Left ventricle myocardium superior (tissue), 1 donor: ENCODE measurements around the gene ZNF284. TPM values are rescaled to one million over a fixed set of nuclear protein-coding genes. Genes with fewer than 3 reads are reported as not detected.

Experiments used
- ATAC-seq: fragments of 200-7000 bp; cut with Tn5 transposase; one replicate; pipeline ENCODE4 v1.9.1; 2020; ENCODE audit warnings: mild to moderate bottlenecking, moderate library complexity
- DNase-seq: peaks from one replicate; pipeline ENCODE4 v3.0.0-alpha.2; 2020
- intact Hi-C: fragments of 100-400 bp; cut with micrococcal nuclease; formaldehyde crosslinking; loops from one replicate; pipeline ENCODE4 v1.11.0; 2022
- long read RNA-seq: library from polyadenylated mRNA; unstranded; transcript quantifications from one replicate; pipeline ENCODE4 v2.0.0, GENCODE V29; 2021
- total RNA-seq: library from RNA; stranded (reverse); fragmentation: NEBNext Ultra II Directional; extraction: Animal tissue kit (Norgen Biotek cat#: 25700); gene quantifications from one replicate; pipeline ENCODE4 v1.2.1, GENCODE V29; 2021
- donor health status: DM: no; HTN: yes; CAD: no; lungs with severe emphysema.

The ZNF284 gene
- 1.8 TPM for total RNA-seq
- long read RNA-seq, full-length matches to known transcripts: 4 of 5 reads
- long read RNA-seq, partial matches to known transcripts: 0 of 5 reads
- long read RNA-seq, other reads (novel, unspliced or antisense): 1 of 5 reads

DNA sequence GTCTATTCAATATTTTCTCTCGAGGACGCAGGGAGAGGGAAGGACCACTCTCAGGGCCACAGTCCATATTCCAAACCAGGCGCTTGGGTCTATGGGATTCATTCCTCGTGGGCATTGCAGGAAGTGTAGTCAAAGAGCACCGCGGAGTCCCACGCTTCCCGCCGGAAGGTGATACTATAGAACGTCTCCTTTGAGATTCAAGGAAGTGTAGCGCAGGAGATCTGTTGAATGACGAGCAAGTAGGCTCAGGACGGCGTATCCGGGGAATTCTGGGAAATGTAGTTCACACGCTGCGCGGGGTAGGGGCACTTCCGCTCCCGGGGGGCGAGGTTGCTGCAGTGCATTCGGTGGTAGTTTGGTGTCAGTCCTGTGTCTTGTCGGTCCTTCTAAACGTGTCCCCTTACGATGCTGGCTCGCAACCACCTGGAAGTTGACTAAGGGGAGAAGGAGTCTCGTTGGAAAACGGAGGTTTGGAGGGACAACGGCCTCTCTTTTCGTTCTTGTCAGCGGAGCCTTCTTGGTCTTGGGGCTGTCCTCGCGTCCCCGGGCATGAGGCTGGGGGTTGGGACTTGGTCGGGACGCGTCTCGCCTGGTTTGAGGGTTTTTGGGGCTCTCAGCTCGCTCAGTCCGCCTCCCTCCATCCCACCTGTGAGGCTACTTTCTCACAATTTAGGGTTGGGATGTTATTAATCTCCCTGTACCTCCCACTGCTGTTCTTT lies at the start of gene ZNF284:
TSS of gene ZNF284 (plus strand) at position 336 of the 719 bp plus-strand sequence. CDS start 4,231 bp downstream, outside the sequence.
- ATAC-seq (peak; percentile 100), DNase-seq (peak; percentile 85)
- intact Hi-C loops: no loop called here

DNA sequence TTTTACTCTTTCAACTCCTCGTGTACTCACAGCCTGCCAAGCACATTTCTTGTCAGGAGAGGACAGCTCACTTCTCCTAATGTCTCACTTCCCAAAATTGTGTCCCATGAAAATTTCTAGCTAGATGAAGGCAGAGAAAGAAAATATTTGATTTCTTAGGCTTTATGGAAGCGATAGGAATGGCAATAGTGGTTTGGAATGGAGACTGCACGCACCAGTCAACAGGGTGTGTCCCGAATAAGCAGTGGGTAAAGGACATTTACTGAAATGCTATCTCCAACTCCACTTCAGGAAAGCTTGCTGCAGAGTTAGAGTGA lies 47.1 kb upstream of the ZNF284 start:
- DNase-seq: no peak
- ATAC-seq: no peak
- intact Hi-C loops: no loop called here

DNA sequence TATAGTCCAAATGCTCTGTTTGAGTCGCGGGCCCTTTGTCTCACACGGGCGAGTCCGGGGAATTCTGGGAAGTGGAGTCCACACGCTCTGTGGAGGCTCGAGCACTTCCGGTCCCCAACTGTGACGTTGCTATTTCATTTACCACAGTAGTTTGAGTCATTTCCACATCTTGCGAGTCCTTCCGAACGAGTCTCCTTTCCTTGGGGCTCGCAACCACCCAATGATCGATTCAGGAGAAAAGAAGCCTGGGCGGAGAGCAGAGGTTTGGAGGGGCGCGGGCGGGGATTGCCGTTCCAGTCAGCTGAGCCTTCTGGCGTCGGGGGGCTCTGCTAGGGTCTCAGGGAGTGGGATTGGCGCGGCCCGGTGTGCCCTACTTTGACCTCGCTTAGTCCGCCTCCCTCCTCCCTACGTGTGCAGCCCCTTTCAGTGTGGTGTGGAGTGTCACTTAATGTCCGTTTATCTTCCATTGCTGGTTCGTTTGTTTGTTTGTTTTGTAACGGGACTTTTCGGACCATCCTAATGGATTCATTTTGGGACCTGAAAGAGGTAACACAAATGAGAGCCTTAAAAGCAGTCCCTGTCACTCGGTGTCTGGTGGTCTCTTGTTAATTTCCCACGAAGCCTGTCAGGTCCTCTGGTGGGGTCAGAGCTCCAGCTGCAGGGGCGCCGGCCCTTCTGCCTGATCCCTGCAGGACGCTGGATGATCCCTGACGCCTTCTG lies 46.6 kb upstream of the ZNF284 start, which contains the start of gene ZNF222:
TSS of gene ZNF222 (plus strand) at position 163 of the 720 bp plus-strand sequence. CDS start at position 221, 58 bp downstream.
- ATAC-seq (peak; percentile 100), DNase-seq (peak; percentile 84)
- intact Hi-C loops: no loop called here

DNA sequence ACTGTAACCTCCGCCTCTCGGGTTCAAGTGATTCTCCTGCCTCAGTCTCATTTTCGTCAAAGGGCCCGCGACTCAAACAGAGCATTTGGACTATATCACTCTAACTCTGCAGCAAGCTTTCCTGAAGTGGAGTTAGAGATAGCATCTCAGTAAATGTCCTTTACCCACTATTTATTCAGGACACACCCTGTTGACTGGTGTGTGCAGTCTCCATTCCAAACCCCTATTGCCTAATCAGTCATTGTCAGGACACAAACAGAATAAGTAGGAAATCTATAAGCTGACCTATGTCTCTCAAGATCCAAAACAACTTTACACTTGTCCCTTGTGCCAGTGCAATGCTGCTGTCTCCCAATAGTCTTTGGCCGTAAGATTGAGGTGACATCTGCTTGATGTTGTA lies 45.3 kb upstream of the ZNF284 start:
- ATAC-seq (no peak), DNase-seq (no peak)
- intact Hi-C loops: no loop called here

DNA sequence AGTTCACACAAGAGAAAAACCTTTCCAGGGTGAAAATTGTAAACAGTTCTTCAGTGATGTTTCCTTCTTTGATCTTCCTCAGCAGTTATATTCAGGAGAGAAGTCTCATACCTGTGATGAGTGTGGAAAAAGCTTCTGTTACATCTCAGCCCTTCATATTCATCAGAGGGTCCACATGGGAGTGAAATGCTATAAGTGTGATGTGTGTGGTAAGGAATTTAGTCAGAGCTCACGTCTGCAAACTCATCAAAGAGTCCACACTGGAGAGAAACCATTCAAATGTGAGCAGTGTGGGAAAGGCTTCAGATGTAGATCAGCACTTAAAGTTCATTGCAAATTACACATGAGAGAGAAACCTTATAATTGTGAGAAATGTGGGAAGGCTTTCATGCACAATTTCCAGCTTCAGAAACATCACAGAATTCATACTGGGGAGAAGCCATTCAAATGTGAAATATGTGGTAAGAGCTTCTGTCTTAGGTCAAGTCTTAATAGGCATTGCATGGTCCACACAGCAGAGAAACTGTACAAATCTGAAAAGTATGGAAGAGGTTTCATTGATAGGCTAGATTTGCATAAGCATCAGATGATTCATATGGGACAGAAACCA lies 39.9 kb upstream of the ZNF284 start:
- intact Hi-C loops: no loop called here
- ATAC-seq: no peak
- DNase-seq: no peak

DNA sequence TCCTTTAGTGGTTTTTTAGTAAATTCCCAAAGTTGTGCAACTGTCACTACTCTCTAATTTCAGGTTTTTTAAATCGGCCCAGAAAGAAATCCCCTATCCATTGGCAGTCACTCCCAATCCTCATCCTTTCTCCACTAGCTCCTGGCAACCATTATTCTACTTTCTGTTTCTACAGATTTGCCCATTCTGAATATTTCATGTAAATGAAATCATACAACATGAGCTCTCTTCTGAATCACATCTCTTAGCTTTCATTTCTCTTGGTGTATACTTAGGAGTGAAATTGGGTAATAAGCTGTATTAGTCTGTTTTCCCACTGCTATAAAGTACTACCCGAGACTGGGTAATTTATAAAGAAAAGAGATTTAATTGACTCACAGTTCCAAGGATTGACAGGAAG lies 29.8 kb upstream of the ZNF284 start:
- intact Hi-C loops: no loop called here

DNA sequence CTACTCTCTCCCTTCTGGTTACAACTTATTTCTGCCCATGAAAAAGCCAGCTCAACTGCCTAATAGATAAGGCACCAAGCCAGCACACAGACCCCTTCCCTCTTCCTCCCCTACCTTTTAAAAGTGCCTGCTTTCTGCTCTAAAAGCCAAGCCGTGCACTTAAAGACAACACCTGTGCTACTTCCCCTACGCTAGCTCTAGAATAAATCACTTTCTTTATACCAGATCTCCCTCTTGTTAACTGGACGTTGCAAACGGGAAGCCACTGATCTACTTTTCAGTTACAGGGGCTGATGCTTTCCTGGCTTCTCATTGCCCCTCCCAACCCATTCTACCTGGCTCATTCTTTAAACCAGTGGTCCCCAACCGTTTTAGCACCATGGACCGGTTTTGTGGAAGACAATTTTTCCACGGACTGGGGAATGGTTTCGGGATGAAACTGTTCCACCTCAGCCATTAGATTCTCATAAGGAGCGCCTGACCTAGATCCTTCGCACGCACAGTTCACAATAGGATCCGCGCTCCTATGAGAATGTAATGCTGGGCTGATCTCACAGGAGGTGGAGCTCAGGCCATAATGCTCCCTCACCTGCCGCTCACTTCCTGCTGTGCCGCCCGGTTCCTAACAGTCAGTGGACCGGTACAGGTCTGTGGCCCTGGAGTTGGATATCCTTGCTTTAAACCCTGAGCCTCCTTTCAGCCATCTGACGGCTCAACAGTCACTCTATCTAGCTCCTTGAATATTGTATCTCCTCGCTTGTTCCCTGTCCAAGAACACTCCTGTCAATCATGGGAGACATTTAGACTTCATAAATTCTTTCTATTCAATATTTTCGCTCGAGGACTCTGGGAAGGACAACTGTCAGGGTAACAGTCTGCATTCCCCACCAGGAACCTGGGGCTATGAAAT lies 21.0 kb upstream of the ZNF284 start:
- DNase-seq (peak; percentile 26), ATAC-seq (peak; percentile 39)
- intact Hi-C loops: no loop called here

More for the DNA sequence above, 29.8 kb upstream of the ZNF284 start:
- ATAC-seq (no peak), DNase-seq (no peak)

DNA sequence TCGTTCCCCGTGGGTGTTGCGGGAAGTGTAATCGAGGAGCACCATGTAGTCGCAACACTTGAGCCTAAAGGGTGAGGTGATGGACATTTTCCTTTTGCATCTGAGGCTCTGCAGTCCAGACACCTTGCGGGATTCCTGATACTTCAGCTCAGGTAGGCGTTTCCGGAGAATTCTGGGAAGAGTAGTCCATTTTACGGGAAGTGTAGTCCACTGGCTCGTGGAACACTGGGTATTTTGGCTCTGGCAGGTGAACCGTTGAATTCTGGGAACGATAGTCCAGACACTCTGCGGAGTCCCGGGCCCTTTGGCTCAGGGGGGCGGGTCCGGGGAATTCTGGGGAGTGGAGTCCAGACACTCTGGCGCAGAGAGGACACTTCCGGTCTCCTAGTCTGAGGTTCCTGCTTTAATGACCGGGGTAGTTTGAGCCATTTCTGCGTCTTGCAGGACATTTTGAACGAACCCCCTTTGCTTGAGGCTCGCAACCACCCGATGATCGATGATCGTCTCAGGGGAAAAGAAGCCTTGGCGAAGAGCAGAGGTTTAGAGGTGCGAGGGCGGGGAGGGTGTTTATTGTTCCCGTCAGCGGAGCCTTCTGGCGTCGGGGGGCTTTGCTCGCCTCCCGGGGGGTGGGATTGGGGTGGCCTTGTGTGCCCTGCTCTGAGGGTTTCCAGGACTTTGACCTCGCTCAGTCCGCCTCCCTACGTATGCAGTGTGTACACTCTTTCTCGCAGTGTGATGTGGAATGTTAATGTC lies 20.1 kb upstream of the ZNF284 start, which contains the start of gene ZNF223:
TSS of gene ZNF223 (plus strand) at position 387 of the 753 bp plus-strand sequence. CDS start 3,141 bp downstream, outside the sequence.
- DNase-seq: peak; percentile 95
- ATAC-seq: peak; percentile 100
- intact Hi-C loops: no loop called here

DNA sequence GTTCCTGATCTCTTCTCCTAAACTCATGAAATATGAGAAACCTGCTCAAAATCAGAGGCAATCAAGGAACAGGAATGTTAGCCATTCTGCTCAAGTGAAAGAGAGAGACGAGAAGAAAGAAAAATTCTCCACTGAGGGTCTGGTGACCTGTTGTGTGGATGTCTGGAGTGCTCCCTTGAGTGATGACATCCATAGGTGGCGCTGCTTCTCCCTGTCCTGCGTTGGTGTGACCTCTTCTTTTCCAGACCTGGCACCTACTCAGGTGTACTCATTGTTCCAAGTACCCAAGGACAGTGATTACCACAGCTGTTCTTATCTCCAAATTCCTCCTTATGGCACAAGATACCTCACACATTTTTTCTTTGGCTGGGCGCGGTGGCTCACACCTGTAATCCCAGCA lies 16.1 kb upstream of the ZNF284 start:
- intact Hi-C loops: no loop called here
- DNase-seq (no peak), ATAC-seq (no peak)

DNA sequence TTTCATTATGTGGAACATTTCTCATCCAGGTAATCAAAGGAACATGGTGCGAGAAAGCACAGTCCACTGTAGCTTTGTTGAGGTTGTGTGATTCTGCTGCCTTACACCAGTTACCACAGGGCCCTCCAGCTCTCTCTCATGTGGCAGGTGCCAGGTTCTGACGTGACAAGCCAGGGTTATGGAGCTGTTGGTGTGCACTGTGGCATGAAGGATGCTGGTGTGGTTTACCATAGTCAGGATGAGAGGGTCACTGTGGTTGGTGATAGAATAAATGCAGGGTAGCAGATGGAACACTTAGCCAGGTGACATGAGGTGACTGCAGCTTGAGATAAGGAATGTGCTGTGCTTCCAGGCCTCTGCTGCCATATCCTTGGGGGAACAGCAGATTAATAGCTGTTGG lies 12.7 kb upstream of the ZNF284 start:
- intact Hi-C loops: no loop called here
- no peak for ATAC-seq
- no peak for DNase-seq

DNA sequence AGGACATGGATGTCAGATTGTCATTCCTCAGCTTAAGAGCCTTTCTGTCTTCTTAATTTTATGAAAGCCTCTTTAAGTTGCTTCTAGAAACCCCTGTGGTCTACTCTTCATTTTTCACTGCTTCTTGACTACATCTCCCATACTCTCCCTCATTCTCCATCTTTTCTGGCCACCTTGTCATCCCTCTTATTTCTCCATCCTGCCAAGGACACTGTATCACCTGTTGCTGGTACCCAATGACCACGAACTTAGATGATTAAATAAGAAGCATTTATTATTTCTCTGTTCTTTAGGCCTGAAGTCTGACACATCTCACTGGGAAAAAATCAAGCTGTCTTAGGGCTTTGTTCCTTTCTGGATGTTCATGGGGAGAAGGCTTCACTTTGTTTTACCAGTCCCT lies 10.9 kb upstream of the ZNF284 start:
- no peak for ATAC-seq

DNA sequence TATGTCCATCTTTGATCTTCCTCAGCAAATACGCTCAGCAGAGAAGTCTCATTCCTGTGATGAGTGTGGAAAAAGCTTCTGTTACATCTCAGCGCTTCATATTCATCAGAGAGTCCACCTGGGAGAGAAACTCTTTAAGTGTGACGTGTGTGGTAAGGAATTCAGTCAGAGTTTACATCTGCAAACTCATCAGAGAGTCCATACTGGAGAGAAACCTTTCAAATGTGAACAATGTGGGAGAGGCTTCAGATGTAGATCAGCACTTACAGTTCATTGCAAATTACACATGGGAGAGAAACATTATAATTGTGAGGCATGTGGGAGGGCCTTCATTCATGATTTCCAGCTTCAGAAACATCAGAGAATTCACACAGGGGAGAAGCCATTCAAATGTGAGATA lies 5.7 kb upstream of the ZNF284 start:
- intact Hi-C loops: no loop called here
- ATAC-seq (no peak), DNase-seq (no peak)

More for the DNA sequence above, 10.9 kb upstream of the ZNF284 start:
- no peak for DNase-seq
- intact Hi-C loops: no loop called here

DNA sequence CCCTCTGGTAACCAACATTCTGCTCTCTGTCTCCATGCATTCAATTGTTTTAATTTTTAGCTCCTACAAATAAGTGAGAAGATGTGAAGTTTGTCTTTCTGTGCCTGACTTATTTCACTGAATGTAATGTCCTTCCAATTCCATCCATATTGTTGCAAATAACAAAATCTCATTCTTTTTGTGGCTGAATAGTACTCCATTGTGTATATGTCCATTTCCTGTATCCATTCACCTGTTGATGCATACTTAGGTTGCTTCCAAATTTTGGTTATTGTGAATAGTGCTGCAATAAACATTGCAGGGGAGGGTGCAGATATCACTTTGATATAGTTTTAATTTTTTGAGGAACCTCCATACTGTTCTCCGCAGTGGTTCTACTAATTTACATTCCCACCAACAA lies 2.5 kb upstream of the ZNF284 start:
- intact Hi-C loops: no loop called here
- no peak for ATAC-seq

DNA sequence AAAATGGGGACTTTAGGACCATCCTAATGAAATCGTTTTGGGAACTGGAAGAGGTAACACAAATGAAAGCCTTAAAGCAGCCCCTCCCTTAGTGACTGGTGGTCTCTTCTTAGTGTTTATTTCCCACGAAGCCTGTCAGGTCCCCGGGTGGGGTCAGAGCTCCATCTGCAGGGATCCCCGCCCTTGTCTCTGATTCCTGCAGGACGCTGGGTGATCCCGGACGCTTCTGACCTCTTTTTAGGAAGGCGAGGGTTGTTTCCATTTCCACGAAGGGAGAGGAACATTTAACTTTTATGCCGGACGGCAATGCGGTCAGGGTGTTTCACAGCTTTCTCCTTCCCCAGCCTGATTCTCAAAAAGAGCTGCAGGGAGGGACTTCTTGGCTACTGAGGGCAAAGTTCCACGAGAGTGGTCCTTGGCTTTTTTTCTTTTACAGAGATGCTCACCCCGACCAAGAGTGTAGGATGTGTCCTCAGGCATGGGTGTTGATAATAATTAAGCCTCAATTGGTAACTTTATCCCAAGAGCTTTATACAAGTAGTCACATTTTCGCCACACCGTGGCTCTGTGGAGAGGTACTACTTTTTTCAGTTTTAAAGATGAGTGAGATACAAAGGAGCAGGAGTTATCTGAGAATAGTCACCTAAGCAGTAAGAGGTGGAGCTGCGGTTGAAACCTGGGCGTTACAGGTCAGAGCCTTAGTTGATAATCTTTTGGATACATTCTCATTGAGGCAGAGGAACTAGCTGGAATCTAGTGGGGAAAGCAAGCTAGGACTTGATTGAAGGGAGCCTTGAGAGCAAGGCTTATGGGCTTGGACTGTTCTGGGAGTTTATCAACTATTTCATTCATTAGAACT lies 813 bp downstream of the ZNF284 start:
- ATAC-seq: peak; percentile 41
- DNase-seq: no peak
- intact Hi-C loops: no loop called here

More for the DNA sequence above, 2.5 kb upstream of the ZNF284 start:
- no peak for DNase-seq

DNA sequence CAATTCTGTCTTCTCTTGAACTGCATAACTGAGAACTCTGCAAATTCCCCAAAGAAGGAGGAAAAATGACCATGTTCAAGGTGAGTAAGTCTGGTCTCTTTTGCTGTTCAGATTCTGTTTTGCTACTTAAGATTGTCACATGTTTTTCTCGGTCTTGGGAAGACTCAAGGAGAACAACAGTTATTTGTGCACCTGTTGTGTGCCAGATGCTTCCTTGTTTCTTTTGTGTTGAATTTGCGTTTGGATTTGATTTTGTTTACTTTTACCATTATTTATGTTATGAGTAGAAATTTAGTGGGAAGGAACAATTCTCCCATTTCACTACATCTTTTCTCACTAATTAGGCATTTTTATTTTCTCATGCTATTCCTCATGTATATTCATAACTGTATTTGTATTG lies 4.4 kb downstream of the ZNF284 start:
- intact Hi-C loops: no loop called here
- ATAC-seq: no peak
- DNase-seq: no peak

DNA sequence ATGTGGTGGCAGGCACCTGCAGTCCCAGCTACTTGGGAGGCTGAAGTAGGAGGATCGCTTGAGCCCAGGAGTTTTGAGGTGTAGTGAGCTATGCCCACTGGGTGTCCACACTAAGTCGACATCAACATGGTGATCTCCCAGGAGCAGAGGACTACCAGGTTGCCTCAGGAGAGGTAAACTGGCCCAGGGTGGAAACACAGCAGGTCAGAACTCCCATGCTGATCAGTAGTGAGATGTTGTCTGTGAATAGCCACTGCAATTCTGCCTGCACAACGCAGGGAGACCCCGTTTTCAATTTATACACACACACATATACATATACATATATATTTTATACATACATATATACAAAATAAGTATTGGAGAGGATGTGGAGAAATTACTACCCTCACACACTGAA lies 20.1 kb downstream of the ZNF284 start:
- ATAC-seq (no peak), DNase-seq (no peak)
- intact Hi-C loops: no loop called here
